Liver (tissue), 9 donors: Measurements from ENCODE around the gene THTPA. TPM values are rescaled to one million over a fixed set of nuclear protein-coding genes. Genes with fewer than 3 reads are reported as not detected.

Source experiments
- DNase-seq: peaks from one replicate; pipeline ENCODE4 v3.0.0-alpha.2; 2017; ENCODE audit warnings: low spot score
- H3K27ac ChIP-seq, 2 donors: one replicate each; pipeline ENCODE4 v1.7.0; 2013; ENCODE audit warnings: inconsistent platforms in 2 of 2, low read length in 2 of 2, control low read depth in 1 of 2, low read depth in 1 of 2, mild to moderate bottlenecking in 1 of 2
- H3K27me3 ChIP-seq, 4 donors: one replicate each; pipeline versions ENCODE4 v1.6.1 to v1.7.0; 2013; ENCODE audit warnings: low read length in 3 of 4, inconsistent platforms in 1 of 4, mild to moderate bottlenecking in 1 of 4, moderate library complexity in 1 of 4; ENCODE audit not compliant: control insufficient read depth in 4 of 4, insufficient read depth in 4 of 4
- H3K36me3 ChIP-seq, 4 donors: one replicate each; pipeline versions ENCODE4 v1.6.1 to v1.7.0; 2013; ENCODE audit warnings: low read length in 3 of 4, mild to moderate bottlenecking in 3 of 4, low read depth in 1 of 4, moderate library complexity in 1 of 4; ENCODE audit not compliant: control insufficient read depth in 4 of 4, insufficient read depth in 3 of 4
- H3K4me1 ChIP-seq, 4 donors: one replicate each; pipeline versions ENCODE4 v1.6.1 to v1.7.0; 2013; ENCODE audit warnings: low read length in 3 of 4, mild to moderate bottlenecking in 3 of 4, moderate library complexity in 1 of 4; ENCODE audit not compliant: control insufficient read depth in 4 of 4, insufficient read depth in 4 of 4
- H3K4me3 ChIP-seq, 3 donors: one replicate each; pipeline versions ENCODE4 v1.6.1 to v1.7.0; 2013; ENCODE audit warnings: low read length in 3 of 3, control low read depth in 1 of 3, low read depth in 1 of 3, mild to moderate bottlenecking in 1 of 3
- H3K9ac ChIP-seq, 2 donors: one replicate each; pipeline ENCODE4 v1.7.0; 2013; ENCODE audit warnings: low read length in 2 of 2, mild to moderate bottlenecking in 2 of 2, moderate library complexity in 2 of 2, control low read depth in 1 of 2, low read depth in 1 of 2
- H3K9me3 ChIP-seq, 4 donors: one replicate each; pipeline versions ENCODE4 v1.6.1 to v1.7.0; 2013; ENCODE audit warnings: low read length in 3 of 4; ENCODE audit not compliant: control insufficient read depth in 4 of 4
- ATF3 ChIP-seq: IDR thresholded peaks from 2 replicates; pipeline ENCODE4 v1.6.1; 2016; ENCODE audit warnings: antibody characterized with exemption
- CTCF ChIP-seq: fragments of 150-350 bp; IDR thresholded peaks from 2 replicates; pipeline ENCODE4 v1.5.1; 2017; ENCODE audit warnings: improper control_type of control experiment, low read depth, low read length; ENCODE audit not compliant: missing input control
- GABPA ChIP-seq, 2 donors: IDR thresholded peaks in 1 of 2; conservative IDR thresholded peaks in 1 of 2; 2 replicates each; pipeline ENCODE4 v1.6.1; 2016; ENCODE audit warnings: antibody characterized with exemption in 2 of 2, mild to moderate bottlenecking in 1 of 2, moderate library complexity in 1 of 2
- HNF4G ChIP-seq: IDR thresholded peaks from 2 replicates; pipeline ENCODE4 v1.6.1; 2016; ENCODE audit warnings: antibody characterized with exemption
- JUND ChIP-seq, 2 donors: IDR thresholded peaks; 2 replicates each; pipeline ENCODE4 v1.6.1; 2016; ENCODE audit warnings: antibody characterized with exemption in 2 of 2
- MAX ChIP-seq: IDR thresholded peaks from 2 replicates; pipeline ENCODE4 v1.6.1; 2016; ENCODE audit warnings: antibody characterized with exemption
- REST ChIP-seq: IDR thresholded peaks from 2 replicates; pipeline ENCODE4 v1.6.1; 2016; ENCODE audit warnings: antibody characterized with exemption, mild to moderate bottlenecking
- RXRA ChIP-seq, 2 donors: IDR thresholded peaks; 2 replicates each; pipeline ENCODE4 v1.6.1; 2017 to 2018; ENCODE audit warnings: antibody characterized with exemption in 2 of 2, mild to moderate bottlenecking in 1 of 2
- WGBS: extraction: QIAGEN DNeasy Blood & Tissue Kit; methylation state at CpG from one replicate; pipeline ENCODE4 v1.1.7; 2013; 5-methylcytosine and 5-hydroxymethylcytosine counted together
- polyA plus RNA-seq, 2 donors: library from polyadenylated mRNA; stranded (reverse) in 1 of 2; unstranded in 1 of 2; fragments of 200-250 nt in 1 of 2; fragments of >200 nt in 1 of 2; fragmentation: Nextera tagmentation in 1 of 2; extraction: Ambion mirVana in 1 of 2; gene quantifications; one replicate each; pipeline versions ENCODE4 v1.2.1 to v1.2.3, GENCODE V29; 2013 to 2015
- total RNA-seq, 2 donors: library from RNA; depleted of rRNA; stranded (reverse); fragments of >200 nt; gene quantifications; one replicate each; pipeline ENCODE4 v1.2.3, GENCODE V29; 2014
- donor health status: healthy.
- donor health status: healthy.
- donor health status: healthy.
- donor health status: healthy.
- donor health status: healthy.

THTPA gene
- total and polyA plus RNA-seq, 4 donors: 7.3 to 19.8 (median 9.9) TPM

GRCh38 chr14:23566112-23566777 is 10.2 kb downstream of the THTPA start:
- peaks cover 0 to 6% (median 3%) of the 10 kb centered on the region in 4 donors for H3K36me3 ChIP-seq
- no peak for TF ChIP-seq MAX
- TF ChIP-seq GABPA (IDR thresholded peaks at IDR 0.05 in 1 of 2, conservative IDR thresholded peaks at IDR 0.05 in 1 of 2): no peak
- no peak for TF ChIP-seq JUND (IDR thresholded peaks at IDR 0.05)
- TF ChIP-seq RXRA (IDR thresholded peaks at IDR 0.05): no peak
- no peaks in the 10 kb centered on the region for H3K9me3 ChIP-seq
- H3K9ac ChIP-seq: no peak overlapping the region
- peaks cover 0 to 30% (median 19%) of the 10 kb centered on the region in 4 donors for H3K4me1 ChIP-seq
- DNase-seq: no peak
- WGBS: 96% methylated on average over 10 of the region's 10 CpGs
- no peaks in the 10 kb centered on the region for H3K27me3 ChIP-seq
- H3K4me3 ChIP-seq: no peak overlapping the region
- H3K27ac ChIP-seq: no peak overlapping the region

- H3K36me3 ChIP-seq: peaks cover 0 to 4% (median under 1%) of the 10 kb centered on the region in 4 donors
- no peak for DNase-seq
- WGBS: 20% methylated on average over 5 of the region's 5 CpGs
- H3K9ac ChIP-seq: no peak overlapping the region
- H3K4me3 ChIP-seq: peak overlapping the region; percentile 62 to 82 (median 70)
- H3K4me1 ChIP-seq: peaks cover 0 to 30% (median 19%) of the 10 kb centered on the region in 4 donors
- H3K27me3 ChIP-seq: no peaks in the 10 kb centered on the region
- TF ChIP-seq HNF4G (no peak), REST (no peak), GABPA (IDR thresholded peaks at IDR 0.05 in 1 of 2, conservative IDR thresholded peaks at IDR 0.05 in 1 of 2) (no peak), RXRA (IDR thresholded peaks at IDR 0.05) (no peak), ATF3 (no peak), CTCF (no peak)
- no peaks in the 10 kb centered on the region for H3K9me3 ChIP-seq
- peak overlapping the region in 1 of 2 donors; percentile 63 for H3K27ac ChIP-seq
Observed at GRCh38 chr14:23566778-23567185, 10.7 kb downstream of the THTPA start.
